Stimulated activated CD8-positive, alpha-beta memory T cell treated with anti-CD3 and anti-CD28 coated beads, Interleukin-12 subunit alpha, Interleukin-12 subunit beta, amount 100 ng/mL, for 24 hours (primary cell): ENCODE data around the gene ACOT7.
"Not testable (repeated sequence)": the region's sequence is repeated elsewhere in the genome, so short reads cannot be mapped to it uniquely, and the experiment has no call there.

Experiments used
- DNase-seq: peaks from one replicate; pipeline ENCODE4 v3.0.0-alpha.2; 2020; ENCODE audit errors: extremely low read depth

Gene ACOT7

DNA sequence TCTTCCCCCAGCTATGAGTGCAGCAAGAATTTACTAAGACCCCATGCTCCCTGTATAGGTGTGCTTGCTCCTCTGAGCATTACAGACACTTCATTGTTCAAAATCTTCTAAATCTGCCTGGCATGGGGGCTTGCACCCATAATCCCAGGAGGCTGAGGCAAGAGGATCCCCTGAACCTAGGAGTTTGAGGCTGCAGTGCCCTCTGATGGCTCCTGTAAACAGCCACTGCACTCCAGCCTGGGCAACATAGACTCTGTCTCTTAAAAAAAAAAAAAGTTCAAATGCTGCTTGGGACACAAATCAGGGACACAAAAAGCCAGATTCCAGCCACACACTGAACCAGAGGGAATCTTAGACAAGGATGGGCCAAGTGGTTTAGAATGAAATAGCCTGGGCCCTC, 3.4 kb upstream of the ACOT7 start:
- DNase-seq = no peak

DNA sequence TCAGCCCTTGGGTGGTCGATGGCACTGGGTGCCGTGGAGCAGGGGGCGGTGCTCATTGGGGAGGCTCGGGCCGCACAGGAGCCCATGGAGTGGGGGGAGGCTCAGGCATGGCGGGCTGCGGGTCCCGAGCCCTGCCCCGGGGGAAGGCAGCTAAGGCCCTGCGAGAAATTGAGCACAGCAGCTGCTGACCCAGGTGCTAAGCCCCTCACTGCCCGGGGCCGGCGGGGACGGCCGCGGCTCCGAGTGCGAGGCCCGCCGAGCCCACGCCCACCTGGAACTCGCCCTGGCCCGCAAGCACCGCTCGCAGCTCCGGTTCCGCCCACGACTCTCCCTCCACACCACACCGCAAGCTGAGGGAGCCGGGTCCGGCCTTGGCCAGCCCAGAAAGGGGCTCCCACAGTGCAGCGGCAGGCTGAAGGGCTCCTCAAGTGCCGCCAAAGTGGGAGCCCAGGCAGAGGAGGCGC, 2.2 kb upstream of the ACOT7 start:
- DNase-seq = not testable (repeated sequence)

DNA sequence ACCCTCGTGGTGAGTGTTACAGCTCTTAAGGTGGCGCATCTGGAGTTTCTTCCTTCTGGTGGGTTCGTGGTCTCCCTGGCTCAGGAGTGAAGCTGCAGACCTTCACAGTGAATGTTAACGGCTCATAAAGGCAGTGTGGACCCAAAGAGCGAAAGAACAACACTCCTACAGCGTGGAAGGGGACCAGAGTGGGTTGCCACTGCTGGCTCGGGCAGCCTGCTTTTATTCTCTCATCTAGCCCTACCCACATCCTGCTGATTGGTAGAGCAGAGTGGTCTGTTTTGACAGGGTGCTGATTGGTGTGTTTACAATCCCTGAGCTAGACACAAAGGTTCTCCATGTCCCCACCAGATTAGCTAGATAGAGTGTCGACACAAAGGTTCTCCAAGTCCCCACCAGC, 1.6 kb upstream of the ACOT7 start:
- not testable (repeated sequence) for DNase-seq

DNA sequence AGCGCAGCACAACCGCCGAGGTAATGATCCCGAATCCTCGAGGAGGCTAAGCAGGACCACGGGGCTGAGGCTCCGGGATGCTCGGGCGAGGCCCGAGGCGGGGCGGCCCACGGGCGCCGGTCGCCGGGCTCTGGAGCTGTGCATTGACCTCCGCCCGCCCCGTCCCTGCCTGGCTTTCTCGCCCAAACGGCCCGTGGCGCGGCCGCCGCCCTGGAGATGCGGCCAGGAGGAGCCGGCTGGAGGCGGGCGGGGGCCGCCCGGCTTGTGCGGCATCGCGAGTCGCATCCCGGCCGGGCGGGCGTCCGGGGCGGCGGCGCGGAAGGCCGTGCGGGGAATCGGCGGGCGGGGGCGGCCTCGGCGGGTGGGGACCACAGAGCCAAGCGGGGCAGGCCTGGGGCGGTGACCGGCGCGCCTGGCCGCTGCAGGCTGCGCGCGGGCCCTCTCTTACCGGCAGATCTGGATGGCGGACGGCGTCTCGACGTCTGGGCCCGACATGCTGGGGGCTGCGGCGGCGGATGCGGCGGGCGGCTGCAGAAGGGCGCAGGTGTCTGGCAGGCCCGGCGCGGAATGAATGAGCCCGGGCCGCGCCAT, 663 bp downstream of the ACOT7 start:
- no peak for DNase-seq

DNA sequence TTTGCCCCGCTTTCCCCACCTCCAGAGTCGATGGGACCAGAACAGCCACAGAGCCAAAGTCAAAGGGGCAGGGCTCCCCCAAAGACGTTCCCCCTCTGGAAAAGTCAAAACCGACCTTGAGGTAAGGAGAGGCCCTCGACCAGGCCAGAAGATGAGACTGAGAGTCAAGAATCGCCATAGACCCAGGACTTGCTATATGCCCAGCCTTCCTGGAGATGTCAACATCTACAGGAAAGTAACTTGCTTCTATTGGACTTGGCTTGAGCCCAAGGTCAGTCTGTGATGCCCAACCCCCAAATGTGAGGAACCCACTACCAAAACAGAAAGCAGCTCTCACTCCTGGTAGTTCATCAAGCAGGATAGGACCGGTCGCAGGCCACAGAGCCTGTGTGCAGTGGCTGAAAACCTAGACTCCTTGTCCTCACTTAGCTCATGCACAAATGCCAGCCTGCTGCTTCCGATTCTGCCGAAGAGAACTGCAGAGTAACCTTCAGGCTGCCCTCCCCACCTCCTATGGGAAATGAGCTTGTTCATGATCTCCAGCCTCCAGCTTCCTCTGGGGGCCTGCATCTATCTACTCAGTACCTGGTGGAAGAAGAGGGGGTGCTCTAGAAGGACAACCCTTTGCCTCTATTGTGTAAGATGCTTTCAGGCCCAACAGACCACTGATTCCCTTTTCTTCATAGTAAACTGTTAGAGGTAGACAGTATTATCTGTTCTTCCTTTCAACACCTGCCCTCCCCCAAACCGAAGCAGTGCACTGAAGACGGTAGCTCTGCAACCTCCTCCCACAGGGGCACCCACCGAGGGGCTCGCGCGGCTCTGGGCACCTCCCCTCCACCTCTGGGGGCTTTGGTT, 1.4 kb downstream of the ACOT7 start:
- DNase-seq = no peak

DNA sequence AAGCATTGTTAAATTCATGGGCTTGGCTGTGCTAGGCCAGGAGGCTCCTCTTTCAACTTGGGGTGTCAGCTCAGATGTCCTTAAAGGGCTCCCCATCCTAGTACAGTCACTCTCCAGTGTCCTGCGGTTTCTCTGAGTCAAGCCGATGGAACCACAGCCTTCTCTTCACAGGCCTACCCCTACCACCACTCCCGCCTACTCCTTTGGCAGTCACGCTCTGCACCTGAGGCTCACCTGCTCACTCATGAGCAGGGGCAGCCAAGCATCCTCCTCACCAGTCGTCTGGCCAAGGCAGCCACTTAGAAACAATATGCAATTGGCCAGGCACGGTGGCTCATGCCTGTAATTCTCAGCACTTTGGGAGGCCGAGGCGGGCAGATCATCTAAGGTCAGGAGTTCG, 3.6 kb downstream of the ACOT7 start:
- DNase-seq = no peak

DNA sequence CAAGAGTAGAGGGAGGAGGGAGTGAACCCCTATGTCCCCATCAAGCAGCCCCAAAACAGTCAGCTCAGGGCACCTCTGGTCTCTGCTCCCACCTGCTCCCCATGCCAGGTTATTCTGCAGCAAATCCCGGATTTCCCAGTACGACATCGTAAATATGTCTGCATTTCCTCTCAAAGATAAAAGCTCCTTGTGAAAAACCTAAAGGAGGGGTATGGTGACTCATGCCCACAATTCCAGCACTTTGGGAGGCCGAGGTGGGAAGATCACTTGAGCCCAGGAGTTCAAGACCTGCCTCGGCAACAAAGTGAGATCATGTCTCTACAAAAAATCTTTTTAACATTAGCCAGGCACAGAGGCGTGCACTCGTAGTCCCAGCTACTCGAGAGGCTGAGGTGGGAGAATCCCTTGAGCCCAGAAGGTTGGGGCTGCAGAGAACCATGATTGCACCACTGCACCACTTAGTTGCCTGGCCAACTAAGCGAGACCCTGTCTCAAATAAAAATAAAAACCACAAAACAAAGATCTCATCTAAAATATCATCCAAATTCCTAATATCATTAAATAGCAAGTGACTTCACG, 7.1 kb downstream of the ACOT7 start:
- no peak for DNase-seq

DNA sequence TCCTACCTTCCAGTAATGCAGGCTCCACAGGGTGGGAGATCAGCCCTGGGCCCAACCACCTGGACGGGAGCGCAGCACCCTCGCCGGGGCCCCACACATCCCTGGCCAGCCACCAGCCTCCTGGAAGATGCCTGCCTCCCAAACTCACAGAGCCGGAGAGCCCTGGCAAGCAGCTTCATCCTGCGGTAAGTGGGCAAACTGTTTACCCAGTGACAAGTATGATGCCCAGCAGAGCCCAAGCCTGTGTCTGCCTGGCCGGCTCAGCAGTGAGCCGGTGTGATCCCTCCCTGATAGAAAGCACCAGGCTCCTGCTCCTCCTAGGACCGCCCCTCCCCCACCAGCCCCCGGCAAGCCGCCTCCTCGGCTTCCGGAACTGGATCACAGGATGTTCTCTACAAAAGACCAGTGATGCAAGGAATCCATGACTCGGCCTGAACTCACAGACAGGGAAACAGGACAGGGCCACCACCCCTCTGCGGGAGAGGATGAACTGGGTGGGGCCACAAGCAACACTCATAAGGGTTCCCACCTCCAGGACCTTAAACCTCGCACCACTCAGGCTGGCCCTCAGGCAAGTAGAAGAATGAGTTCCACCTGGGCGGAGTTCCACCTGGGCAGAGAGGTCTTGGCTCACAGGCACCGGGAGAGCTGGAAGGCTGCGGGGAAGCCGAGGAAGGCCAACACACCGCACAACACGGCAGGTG, 7.9 kb downstream of the ACOT7 start:
- no peak for DNase-seq

DNA sequence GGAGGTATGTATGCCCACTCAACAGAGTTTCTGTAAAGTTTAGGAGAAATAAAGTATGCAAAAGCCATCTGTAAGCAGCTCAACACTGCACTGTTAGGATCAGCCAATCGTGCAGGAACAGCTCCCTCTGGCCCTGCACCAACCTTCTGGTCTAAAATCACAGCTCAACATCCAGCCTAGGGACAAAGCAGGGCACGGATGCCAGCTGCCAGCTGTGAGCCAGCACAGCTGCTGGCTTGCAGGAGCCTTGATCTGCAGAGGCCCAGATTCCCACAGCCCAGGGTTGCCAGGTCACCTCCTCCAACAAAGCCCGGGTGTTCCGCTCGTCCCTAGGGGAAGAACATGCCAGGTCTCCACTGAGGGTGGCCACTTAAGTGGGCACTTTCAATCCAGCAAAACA, 8.6 kb downstream of the ACOT7 start:
- DNase-seq = no peak

DNA sequence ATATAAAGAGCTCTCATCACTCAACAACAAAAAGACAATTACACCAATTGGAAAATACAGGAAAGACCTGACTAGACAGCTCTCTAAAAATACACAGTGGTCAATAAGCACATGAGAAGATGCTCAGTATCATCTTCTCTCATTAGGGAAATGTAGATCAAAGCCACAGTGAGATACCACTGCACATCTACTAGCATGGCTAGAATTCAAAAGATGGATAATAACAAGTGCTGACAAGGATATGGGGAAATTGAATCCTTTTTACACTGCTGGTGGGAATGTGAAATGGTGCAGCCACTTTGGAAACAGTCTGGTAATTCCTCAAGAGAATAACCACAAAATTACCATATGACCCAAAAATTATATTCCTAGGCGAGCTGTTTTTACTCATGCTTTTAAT, 9.4 kb downstream of the ACOT7 start:
- DNase-seq = no peak

DNA sequence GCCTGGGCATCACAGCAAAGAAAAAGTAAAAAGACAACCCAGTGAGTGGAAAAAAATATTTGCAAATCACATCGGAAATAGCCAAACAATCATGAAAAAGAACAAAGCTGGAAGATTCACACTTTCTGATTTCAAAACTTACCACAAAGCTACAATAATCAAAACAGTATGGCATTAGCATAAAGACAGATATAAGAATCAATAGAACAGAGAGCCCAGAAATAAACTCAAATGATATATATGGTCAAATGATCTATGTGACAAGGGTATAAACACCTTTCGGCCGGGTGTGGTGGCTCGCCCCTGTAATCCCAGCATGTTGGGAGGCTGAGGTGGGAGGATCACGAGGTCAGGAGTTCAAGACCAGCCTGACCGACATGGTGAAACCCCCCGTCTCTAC, 13.5 kb downstream of the ACOT7 start:
- no peak for DNase-seq

DNA sequence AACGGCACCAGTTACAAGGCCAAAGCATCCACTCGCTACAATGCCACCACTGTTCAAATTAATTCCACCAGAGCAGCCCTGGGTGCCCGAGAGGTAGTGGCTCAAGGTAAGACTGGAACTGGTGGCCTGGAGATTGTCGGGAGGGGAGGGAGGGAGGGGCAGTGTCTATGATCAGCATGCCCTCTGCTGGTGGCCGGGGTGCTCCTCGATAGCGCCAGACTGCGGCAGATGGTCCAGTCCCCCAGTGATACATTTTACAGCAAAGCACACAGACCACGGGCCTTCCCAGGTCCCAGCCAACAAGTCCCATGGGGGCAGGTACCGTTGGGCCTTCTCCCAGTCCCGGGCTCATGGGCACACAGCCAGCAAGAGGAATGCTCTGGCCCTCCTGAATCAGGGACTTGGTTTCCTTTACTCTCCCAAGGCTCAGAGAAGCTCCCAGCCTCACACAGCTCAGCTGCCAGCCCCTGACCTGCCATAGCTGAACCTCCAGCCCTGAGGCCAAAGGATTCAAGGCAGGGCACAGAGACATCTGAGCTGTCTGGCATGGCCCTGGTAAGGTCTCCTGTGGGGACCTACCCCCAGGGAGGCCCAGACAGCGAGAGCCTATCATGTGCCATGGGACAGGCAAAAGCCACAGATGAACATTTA, 15.3 kb downstream of the ACOT7 start:
- DNase-seq = no peak

DNA sequence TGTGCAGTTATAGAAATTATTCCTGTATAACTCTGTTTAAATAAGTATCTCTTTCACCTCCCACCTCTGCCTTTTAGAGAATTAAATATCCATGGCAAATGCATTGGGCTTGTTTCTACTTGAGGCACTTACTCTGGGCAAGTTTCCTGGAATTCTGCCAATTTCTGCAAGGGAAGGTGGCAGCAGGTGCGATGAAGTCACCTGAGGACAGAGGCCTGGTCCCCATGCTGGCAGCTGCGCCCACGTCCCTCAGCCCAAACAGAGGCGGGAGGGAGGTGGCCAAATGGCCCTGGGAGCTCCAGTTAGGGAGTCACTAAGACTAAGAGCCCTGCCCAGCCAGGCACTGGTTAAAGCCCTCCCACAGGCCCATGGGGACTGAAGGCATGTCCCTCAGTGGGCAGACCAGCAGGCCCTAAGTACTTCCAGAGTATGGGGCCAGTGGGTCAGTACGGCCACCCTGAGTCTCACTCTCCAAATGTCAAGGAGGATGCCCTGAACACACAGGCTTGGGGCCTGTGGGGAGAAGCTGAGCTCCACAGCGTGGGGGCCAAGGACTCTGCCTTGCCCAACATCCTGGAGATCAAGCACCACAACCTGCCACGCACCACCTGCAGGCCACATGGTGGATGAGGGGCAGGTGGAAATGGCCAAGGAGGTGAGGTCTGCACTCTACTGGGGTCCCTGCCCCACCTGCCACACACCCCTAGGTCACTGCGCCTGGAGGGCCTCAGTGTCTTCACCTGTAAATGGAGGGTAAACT, 19.4 kb downstream of the ACOT7 start:
- DNase-seq = no peak

DNA sequence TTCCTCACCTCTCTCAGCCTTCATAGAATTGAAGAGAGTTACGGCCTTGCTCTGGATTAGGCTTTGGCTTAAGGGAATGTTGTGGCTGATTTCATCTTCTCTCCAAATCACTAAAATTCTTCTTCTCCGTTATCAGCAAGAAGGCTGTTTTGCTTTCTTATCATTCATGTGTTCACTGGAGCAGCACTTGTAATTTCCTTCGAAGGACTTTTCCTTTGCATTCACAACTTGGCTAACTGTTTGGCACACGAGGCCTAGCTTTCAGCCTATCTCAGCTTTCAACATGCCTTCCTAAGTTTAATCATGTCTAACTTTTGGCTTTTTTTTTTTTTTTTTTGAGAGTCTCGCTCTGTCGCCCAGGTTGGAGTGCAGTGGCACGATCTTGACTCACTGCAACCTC, 21.3 kb downstream of the ACOT7 start:
- not testable (repeated sequence) for DNase-seq

DNA sequence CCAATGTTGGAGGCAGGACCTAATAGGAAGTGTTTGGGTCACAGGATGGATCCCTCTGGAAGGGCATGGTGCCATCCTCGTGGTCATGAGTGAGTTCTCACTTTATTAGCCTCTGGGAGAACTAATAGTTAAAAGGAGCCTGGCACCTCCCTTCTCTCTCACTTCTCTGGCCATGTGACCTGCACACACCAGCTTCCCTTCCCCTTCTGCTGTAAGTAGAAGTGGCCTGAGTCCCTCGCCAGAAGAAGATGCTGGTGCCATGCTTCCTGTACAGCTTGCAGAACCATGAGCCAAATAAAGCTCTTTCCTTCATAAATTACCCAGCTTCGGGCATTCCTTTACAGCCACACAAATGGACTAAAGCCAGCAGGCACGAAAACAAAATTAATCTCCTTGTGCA, 23.6 kb downstream of the ACOT7 start:
- no peak for DNase-seq

DNA sequence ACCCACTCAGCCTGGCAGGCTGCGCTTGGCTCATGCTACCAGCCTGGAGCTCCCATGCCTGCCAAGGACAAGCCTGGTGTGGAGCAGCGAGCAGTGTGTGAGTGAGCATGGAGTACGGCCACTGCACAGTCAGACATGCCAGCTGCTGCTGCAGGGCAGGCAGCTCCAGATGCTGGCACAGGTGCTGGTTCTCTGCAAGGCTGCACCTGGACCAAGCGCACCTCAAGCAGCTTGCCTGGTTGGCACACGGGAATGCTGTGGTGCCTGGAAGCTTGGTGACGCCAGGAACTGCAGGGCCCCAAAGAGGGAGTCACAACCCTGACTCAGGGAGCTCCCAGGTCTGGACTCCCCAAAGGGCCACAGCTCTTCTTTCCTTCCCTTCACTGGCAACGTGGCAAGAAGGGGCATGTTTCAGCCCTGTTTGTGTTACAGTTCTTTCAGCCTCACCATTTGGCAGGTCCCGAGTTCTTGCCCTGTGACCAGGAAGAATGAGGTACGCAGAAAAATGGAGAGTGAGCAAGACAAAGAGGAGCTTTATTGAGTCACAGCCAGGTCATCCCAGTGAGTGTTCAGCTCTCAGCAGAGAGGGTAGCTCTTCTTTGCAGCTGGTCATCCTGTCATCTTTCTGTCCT, 26.1 kb downstream of the ACOT7 start:
- DNase-seq = no peak

DNA sequence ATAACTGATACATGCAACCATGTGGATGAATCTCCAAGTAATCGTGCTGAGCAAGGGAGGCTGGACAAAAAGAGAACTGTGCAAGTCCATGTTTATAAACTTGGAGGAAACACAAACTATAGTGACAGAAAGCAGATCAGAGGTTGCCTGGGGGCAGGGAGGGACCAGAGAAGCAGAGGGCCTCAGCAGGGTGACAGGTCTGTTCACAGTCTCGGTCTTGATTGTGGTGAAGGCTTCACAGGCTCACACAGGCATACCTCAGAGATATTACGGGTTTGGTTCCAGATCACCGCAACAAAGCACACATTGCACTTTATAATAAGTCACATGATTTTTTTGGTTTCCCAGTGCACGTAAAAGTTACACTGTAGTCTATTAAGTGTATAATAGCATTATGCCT, 28.5 kb downstream of the ACOT7 start:
- DNase-seq = no peak

DNA sequence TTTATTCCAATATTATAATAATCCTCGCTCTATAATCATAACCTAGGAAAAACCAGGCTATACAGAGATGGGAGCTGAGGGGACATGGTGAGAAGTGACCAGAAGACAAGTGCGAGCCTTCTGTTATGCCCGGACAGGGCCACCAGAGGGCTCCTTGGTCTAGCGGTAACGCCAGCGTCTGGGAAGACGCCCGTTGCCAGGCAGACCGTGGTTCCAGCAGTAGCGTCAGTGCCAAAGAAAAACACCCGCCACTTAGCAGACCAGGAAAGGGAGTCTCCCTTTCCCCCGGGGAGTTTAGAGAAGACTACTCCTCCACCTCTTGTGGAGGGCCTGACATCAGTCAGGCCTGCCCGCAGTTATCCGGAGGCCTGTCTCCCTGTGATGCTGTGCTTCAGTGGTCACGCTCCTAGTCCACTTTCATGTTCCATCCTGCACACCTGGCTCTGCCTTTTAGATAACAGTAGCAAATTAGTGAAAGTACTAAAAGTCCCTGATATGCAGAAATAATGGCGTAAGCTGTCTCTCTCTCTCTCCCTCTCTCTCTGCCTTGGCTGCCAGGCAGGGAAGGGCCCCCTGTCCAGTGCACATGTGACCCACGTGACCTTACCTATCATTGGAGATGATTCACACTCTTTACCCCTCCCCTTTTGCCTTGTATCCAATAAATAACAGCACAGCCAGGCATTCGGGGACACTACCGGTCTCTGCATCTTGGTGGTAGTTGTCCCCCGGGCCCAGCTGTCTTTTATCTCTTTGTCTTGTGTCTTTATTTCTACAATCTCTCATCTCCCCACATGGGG, 30.3 kb downstream of the ACOT7 start:
- not testable (repeated sequence) for DNase-seq

DNA sequence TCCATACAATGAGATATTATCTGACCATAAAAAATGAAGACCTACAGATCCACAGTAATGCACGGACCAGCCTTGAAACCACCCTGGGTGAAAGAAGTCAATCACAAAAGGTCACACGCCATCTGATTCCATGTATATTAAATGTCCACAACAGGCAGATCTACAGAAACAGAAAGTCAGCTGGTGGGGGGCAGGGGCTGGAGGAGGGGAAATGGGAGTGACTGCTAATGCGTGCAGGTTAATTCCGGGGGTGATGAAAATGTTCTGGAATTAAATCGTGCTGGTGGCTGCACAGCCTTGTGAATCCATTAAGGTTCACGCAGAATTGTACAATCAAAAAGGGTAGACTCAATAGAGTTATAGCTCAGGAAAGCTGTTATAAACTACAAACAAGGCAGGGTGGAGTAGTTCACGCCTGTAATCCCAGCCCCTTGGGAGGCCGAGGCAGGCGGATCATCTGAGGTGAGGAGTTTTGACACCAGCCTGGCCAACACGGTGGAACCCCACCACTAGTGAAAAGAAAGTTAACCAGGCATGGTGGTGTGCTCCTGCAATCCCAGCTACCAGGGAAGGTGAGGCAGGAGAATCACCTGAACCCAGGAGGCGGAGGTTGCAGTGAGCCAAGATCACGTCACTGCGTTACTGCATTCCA, 32.3 kb downstream of the ACOT7 start:
- DNase-seq = no peak
